Loucy (cell line): ENCODE measurements around the gene ALS2.

Source experiments
- H2AFZ ChIP-seq: fragments of 200-600 bp; sonication (generic); 2 replicates; pipeline ENCODE4 v1.6.0; 2016; ENCODE audit warnings: antibody characterized with exemption, mild to moderate bottlenecking, low read length, moderate library complexity
- H3F3A ChIP-seq: fragments of 200-600 bp; 2 replicates; pipeline ENCODE4 v1.6.0; 2016; ENCODE audit warnings: antibody characterized with exemption, low read depth, mild to moderate bottlenecking
- H3K27me3 ChIP-seq: fragments of 200-600 bp; sonication (generic); 2 replicates; pipeline ENCODE4 v1.6.1; 2014; ENCODE audit warnings: low read length, mild to moderate bottlenecking; ENCODE audit not compliant: insufficient read depth, poor library complexity, severe bottlenecking
- H3K36me3 ChIP-seq: fragments of 200-600 bp; sonication (generic); 2 replicates; pipeline ENCODE4 v1.6.1; 2016; ENCODE audit warnings: low read length; ENCODE audit not compliant: insufficient read depth
- H3K4me1 ChIP-seq: fragments of 200-600 bp; sonication (generic); 2 replicates; pipeline ENCODE4 v1.5.1; 2014; ENCODE audit warnings: low read length, mild to moderate bottlenecking; ENCODE audit not compliant: insufficient read depth, poor library complexity, severe bottlenecking
- H3K4me2 ChIP-seq: fragments of 200-600 bp; sonication (generic); 2 replicates; pipeline ENCODE4 v1.6.0; 2014; ENCODE audit warnings: antibody characterized with exemption, low read length, low read depth, mild to moderate bottlenecking; ENCODE audit not compliant: poor library complexity, severe bottlenecking
- H3K4me3 ChIP-seq: fragments of 200-600 bp; sonication (generic); 2 replicates; pipeline ENCODE4 v1.5.1; 2014; ENCODE audit warnings: low read length, mild to moderate bottlenecking, mixed read lengths; ENCODE audit not compliant: poor library complexity, severe bottlenecking
- H3K79me2 ChIP-seq: fragments of 200-600 bp; sonication (generic); 2 replicates; pipeline ENCODE4 v1.6.1; 2014; ENCODE audit warnings: low read length; ENCODE audit not compliant: insufficient read depth
- H3K9ac ChIP-seq: fragments of 200-600 bp; sonication (generic); 2 replicates; pipeline ENCODE4 v1.6.0; 2014; ENCODE audit warnings: mild to moderate bottlenecking, low read depth, low read length, moderate library complexity; ENCODE audit not compliant: poor library complexity, severe bottlenecking
- H3K9me2 ChIP-seq: fragments of 200-600 bp; sonication (generic); replicated peaks from 2 replicates; pipeline ENCODE4 v1.6.1; 2016; ENCODE audit warnings: low read depth, low read length, mixed read lengths
- H3K9me3 ChIP-seq: fragments of 200-600 bp; sonication (generic); 2 replicates; pipeline ENCODE4 v1.6.1; 2014; ENCODE audit warnings: mild to moderate bottlenecking, antibody characterized with exemption, low read length, low read depth; ENCODE audit not compliant: insufficient read depth
- H4K20me1 ChIP-seq: fragments of 200-600 bp; sonication (generic); 2 replicates; pipeline ENCODE4 v1.6.0; 2014; ENCODE audit warnings: antibody characterized with exemption, low read length, mild to moderate bottlenecking; ENCODE audit not compliant: insufficient read depth, poor library complexity, severe bottlenecking
- CTCF ChIP-seq: fragments of 200-600 bp; sonication (generic); conservative IDR thresholded peaks from 2 replicates; pipeline ENCODE4 v1.5.1; 2014; ENCODE audit warnings: mild to moderate bottlenecking, antibody characterized with exemption, low read length
- EZH2phosphoT487 ChIP-seq: fragments of 200-600 bp; IDR thresholded peaks from 2 replicates; pipeline ENCODE4 v1.6.1; 2018; ENCODE audit warnings: antibody characterized with exemption, mild to moderate bottlenecking, moderate library complexity, borderline replicate concordance

ALS2 gene

GRCh38 chr2:201797175-201797840 is 16.6 kb upstream of the ALS2 start:
- no peaks in the 10 kb centered on the region for H3K79me2 ChIP-seq
- no peaks in the 10 kb centered on the region for H3K36me3 ChIP-seq
- no peaks in the 10 kb centered on the region for H3F3A ChIP-seq
- no peak for TF ChIP-seq EZH2phosphoT487
- no peak for TF ChIP-seq CTCF
- no peak overlapping the region for H3K9ac ChIP-seq
- H3K27me3 ChIP-seq, result no peaks in the 10 kb centered on the region
- no peaks in the 10 kb centered on the region for H3K4me1 ChIP-seq
- no peak overlapping the region for H3K4me2 ChIP-seq
- no peak overlapping the region for H3K4me3 ChIP-seq
- H2AFZ ChIP-seq, result no peak overlapping the region
- no peaks in the 10 kb centered on the region for H3K9me2 ChIP-seq
- no peaks in the 10 kb centered on the region for H3K9me3 ChIP-seq
- H4K20me1 ChIP-seq, result no peaks in the 10 kb centered on the region

- Histone ChIP-seq H3K4me3 (no peak overlapping the region), H3K4me2 (no peak overlapping the region), H3K27me3 (no peaks in the 10 kb centered on the region), H3K79me2 (no peaks in the 10 kb centered on the region), H2AFZ (no peak overlapping the region), H3K36me3 (no peaks in the 10 kb centered on the region), H4K20me1 (no peaks in the 10 kb centered on the region), H3F3A (no peaks in the 10 kb centered on the region), H3K9ac (no peak overlapping the region), H3K9me3 (no peaks in the 10 kb centered on the region), H3K4me1 (no peaks in the 10 kb centered on the region), H3K9me2 (no peaks in the 10 kb centered on the region)
- TF ChIP-seq EZH2phosphoT487 (no peak), CTCF (no peak)
These were observed 15.7 kb upstream of the ALS2 start for GRCh38 chr2:201796478-201796865.

GRCh38 chr2:201795607-201796477 is 15.1 kb upstream of the ALS2 start:
- Histone ChIP-seq H3K79me2 (no peaks in the 10 kb centered on the region), H3K9me2 (no peaks in the 10 kb centered on the region), H3K9ac (no peak overlapping the region), H3K4me3 (no peak overlapping the region), H3K4me1 (no peaks in the 10 kb centered on the region), H3K36me3 (no peaks in the 10 kb centered on the region), H2AFZ (no peak overlapping the region), H4K20me1 (no peaks in the 10 kb centered on the region), H3K9me3 (no peaks in the 10 kb centered on the region), H3F3A (no peaks in the 10 kb centered on the region), H3K4me2 (no peak overlapping the region), H3K27me3 (no peaks in the 10 kb centered on the region)
- TF ChIP-seq EZH2phosphoT487 (no peak), CTCF (peak; percentile 78)
